Measurements from ENCODE around the gene ASB12.

The ASB12 gene

GRCh38 chrX:64198036-64198435, 32.4 kb downstream of the ASB12 start:
- H3K27me3 Mint-ChIP-seq: no peaks in the 10 kb centered on the region
- no peak overlapping the region for H3K27ac Mint-ChIP-seq (ENCODE audit: low read depth)
- DNase-seq (ENCODE audit: low spot score in 2 of 2) (no peak), ATAC-seq (replicated peaks; ENCODE audit: extremely low read depth, poor library complexity, severe bottlenecking) (no peak)
- H3K36me3 Mint-ChIP-seq (ENCODE audit: insufficient read depth): no peaks in the 10 kb centered on the region
- H3K4me1 Mint-ChIP-seq: peaks cover 5% of the 10 kb centered on the region
- H3K4me3 Mint-ChIP-seq: no peak overlapping the region
- H3K9me3 Mint-ChIP-seq: no peaks in the 10 kb centered on the region

GRCh38 chrX:64196606-64197005, 33.8 kb downstream of the ASB12 start:
- H3K27me3 Mint-ChIP-seq: no peaks in the 10 kb centered on the region
- ATAC-seq (replicated peaks; ENCODE audit: extremely low read depth, poor library complexity, severe bottlenecking) (no peak), DNase-seq (ENCODE audit: low spot score in 2 of 2) (no peak)
- no peaks in the 10 kb centered on the region for H3K4me1 Mint-ChIP-seq
- no peaks in the 10 kb centered on the region for H3K36me3 Mint-ChIP-seq (ENCODE audit: insufficient read depth)
- H3K4me3 Mint-ChIP-seq: no peak overlapping the region
- H3K27ac Mint-ChIP-seq (ENCODE audit: low read depth): no peak overlapping the region
- H3K9me3 Mint-ChIP-seq: no peaks in the 10 kb centered on the region

DNA sequence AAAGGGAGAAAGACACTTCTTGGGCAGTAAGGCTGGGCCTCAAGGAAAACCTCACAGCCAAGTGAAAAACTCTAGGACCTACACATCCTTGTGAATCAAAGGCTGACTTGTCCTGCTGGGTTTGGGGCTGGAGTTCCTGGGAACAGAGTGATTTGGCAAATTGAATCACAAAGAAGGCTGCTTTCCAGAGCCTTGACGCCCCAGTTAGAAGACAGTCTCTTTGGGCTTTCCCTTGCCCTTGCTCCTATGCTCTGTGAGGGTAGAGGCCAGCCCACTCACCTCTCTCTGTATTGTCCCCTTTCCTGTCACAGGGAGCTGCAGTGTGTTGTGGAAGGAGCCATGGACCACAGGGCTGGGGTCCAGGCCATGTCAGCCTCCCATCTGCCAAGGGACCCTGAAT, 34.5 kb downstream of the ASB12 start:
- no peak overlapping the region for H3K4me3 Mint-ChIP-seq
- H3K27ac Mint-ChIP-seq (ENCODE audit: low read depth): no peak overlapping the region
- no peaks in the 10 kb centered on the region for H3K4me1 Mint-ChIP-seq
- no peak for ATAC-seq (replicated peaks; ENCODE audit: extremely low read depth, poor library complexity, severe bottlenecking)
- no peak for DNase-seq (ENCODE audit: low spot score in 2 of 2)
- no peaks in the 10 kb centered on the region for H3K36me3 Mint-ChIP-seq (ENCODE audit: insufficient read depth)
- H3K27me3 Mint-ChIP-seq: no peaks in the 10 kb centered on the region
- H3K9me3 Mint-ChIP-seq: no peaks in the 10 kb centered on the region

GRCh38 chrX:64192673-64193072, 37.7 kb downstream of the ASB12 start:
- DNase-seq (ENCODE audit: low spot score in 2 of 2) (no peak), ATAC-seq (replicated peaks; ENCODE audit: extremely low read depth, poor library complexity, severe bottlenecking) (no peak)
- Mint-ChIP-seq H3K36me3 (ENCODE audit: insufficient read depth) (no peaks in the 10 kb centered on the region), H3K4me3 (no peak overlapping the region), H3K27ac (ENCODE audit: low read depth) (no peak overlapping the region), H3K9me3 (no peaks in the 10 kb centered on the region), H3K27me3 (no peaks in the 10 kb centered on the region), H3K4me1 (no peaks in the 10 kb centered on the region)

GRCh38 chrX:64192040-64192439, 38.4 kb downstream of the ASB12 start:
- Mint-ChIP-seq H3K4me1 (no peaks in the 10 kb centered on the region), H3K27ac (ENCODE audit: low read depth) (no peak overlapping the region), H3K36me3 (ENCODE audit: insufficient read depth) (peaks cover 2% of the 10 kb centered on the region), H3K9me3 (no peaks in the 10 kb centered on the region), H3K27me3 (no peaks in the 10 kb centered on the region), H3K4me3 (no peak overlapping the region)
- ATAC-seq (replicated peaks; ENCODE audit: extremely low read depth, poor library complexity, severe bottlenecking) (no peak), DNase-seq (ENCODE audit: low spot score in 2 of 2) (no peak)

DNA sequence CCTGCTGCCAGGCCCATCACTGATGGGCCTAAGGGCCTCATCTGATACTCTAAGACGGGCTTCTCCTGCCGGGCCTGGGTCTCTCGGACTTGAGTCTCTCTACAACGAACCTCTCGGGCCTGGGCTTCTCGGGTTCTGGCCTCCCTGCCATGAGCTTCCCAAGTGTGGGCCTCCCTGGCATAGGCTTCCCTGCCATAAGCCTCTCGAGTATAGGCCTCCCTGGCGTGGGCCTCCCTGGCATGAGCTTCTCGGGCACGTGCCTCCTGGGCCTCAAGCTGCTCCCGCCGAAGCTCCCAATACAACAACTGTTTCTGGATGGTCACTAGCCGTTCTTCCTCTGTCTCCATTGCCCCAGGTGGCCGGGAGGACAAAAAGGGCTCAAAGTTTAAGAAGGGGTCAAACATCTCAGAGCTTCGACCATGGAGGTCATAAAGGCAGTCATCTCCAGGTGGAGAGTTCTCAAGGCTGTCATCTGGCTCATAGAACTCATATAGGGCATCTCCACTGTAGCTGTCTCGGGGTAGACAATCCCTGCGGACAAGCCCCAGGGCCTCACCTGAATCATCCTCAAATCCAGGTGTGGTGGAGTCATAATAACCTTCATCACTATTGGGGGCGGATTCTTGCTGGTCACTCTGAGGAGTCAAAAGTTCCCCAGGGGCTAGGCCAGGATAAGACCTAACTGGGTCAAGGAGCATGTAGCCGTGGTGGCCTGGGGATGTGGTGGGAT, 39.0 kb downstream of the ASB12 start:
- Mint-ChIP-seq H3K27me3 (no peaks in the 10 kb centered on the region), H3K27ac (ENCODE audit: low read depth) (no peak overlapping the region), H3K4me1 (no peaks in the 10 kb centered on the region), H3K36me3 (ENCODE audit: insufficient read depth) (peaks cover 2% of the 10 kb centered on the region), H3K4me3 (no peak overlapping the region), H3K9me3 (no peaks in the 10 kb centered on the region)
- no peak for ATAC-seq (replicated peaks; ENCODE audit: extremely low read depth, poor library complexity, severe bottlenecking)
- no peak for DNase-seq (ENCODE audit: low spot score in 2 of 2)

GRCh38 chrX:64190136-64190740, 40.2 kb downstream of the ASB12 start:
- DNase-seq (ENCODE audit: low spot score in 2 of 2) (no peak), ATAC-seq (replicated peaks; ENCODE audit: extremely low read depth, poor library complexity, severe bottlenecking) (no peak)
- no peaks in the 10 kb centered on the region for H3K27me3 Mint-ChIP-seq
- no peaks in the 10 kb centered on the region for H3K9me3 Mint-ChIP-seq
- no peak overlapping the region for H3K4me3 Mint-ChIP-seq
- no peaks in the 10 kb centered on the region for H3K4me1 Mint-ChIP-seq
- H3K36me3 Mint-ChIP-seq (ENCODE audit: insufficient read depth): peaks cover 2% of the 10 kb centered on the region
- no peak overlapping the region for H3K27ac Mint-ChIP-seq (ENCODE audit: low read depth)

- DNase-seq (ENCODE audit: low spot score in 2 of 2) (no peak), ATAC-seq (replicated peaks; ENCODE audit: extremely low read depth, poor library complexity, severe bottlenecking) (no peak)
- H3K4me3 Mint-ChIP-seq: no peak overlapping the region
- H3K27me3 Mint-ChIP-seq: no peaks in the 10 kb centered on the region
- H3K36me3 Mint-ChIP-seq (ENCODE audit: insufficient read depth): peaks cover 2% of the 10 kb centered on the region
- no peaks in the 10 kb centered on the region for H3K9me3 Mint-ChIP-seq
- H3K27ac Mint-ChIP-seq (ENCODE audit: low read depth): no peak overlapping the region
- no peaks in the 10 kb centered on the region for H3K4me1 Mint-ChIP-seq
Observed at GRCh38 chrX:64188901-64189300, 41.5 kb downstream of the ASB12 start.

DNA sequence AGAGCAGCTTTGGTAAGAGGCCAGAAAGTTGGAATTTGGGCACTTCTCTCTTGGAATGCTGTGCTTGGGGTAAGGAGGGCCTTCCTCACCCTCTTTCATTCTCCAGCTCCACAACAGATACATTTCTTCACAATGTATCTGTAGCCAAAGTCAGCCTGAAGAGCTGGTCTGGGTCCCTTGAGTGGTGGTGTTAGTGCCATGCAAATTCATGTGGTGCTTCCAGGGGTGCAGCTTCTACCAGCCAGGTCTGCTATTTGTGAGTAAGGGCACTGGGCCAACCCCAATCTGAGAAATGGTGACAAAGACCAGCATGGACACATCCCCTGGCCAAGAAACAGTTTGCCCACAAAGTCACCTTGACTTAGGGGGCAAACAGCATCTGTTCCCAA, 42.7 kb downstream of the ASB12 start:
- DNase-seq (ENCODE audit: low spot score in 2 of 2) (no peak), ATAC-seq (replicated peaks; ENCODE audit: extremely low read depth, poor library complexity, severe bottlenecking) (no peak)
- no peaks in the 10 kb centered on the region for H3K9me3 Mint-ChIP-seq
- H3K27me3 Mint-ChIP-seq: no peaks in the 10 kb centered on the region
- no peak overlapping the region for H3K4me3 Mint-ChIP-seq
- no peak overlapping the region for H3K27ac Mint-ChIP-seq (ENCODE audit: low read depth)
- no peaks in the 10 kb centered on the region for H3K4me1 Mint-ChIP-seq
- peaks cover 2% of the 10 kb centered on the region for H3K36me3 Mint-ChIP-seq (ENCODE audit: insufficient read depth)

DNA sequence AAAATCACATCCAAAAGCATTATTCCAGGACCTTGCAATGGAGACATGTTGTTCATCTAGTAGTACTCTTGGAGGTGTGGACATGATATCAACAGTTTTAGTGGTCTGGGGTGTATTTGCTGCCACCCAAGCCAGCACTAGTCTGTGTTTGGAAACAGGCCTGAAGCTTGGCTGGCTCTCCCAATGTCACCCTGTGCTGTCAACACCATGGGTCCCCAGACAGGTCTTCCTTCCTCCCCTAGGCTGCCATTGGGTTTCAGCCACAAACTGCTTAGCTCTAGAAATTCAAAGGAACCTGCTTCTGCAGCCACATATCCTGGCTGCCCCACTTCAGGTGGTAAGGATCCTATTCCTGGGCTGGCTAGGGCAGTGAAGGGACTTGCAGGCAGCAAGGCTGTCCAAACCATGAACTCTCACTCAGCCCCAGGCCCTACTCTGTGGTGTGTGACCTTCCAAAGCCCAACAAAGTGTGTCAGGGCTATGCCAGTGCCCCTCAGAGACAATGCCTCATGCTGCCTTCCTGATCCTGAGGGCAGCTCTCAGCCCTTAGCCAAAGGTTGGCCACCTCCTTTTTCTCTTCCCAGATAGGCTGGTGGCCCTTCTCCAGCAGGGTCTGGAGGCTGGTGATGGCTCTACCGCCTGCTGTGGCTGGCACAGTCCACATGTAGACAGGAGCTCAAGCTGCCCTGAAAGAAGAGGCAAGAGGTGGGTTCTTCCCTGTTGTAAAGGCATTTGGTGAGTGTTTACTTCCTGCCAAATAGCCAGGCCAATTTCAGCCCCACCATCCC, 43.2 kb downstream of the ASB12 start:
- Mint-ChIP-seq H3K4me3 (no peak overlapping the region), H3K27me3 (no peaks in the 10 kb centered on the region), H3K27ac (ENCODE audit: low read depth) (no peak overlapping the region), H3K36me3 (ENCODE audit: insufficient read depth) (peaks cover 2% of the 10 kb centered on the region), H3K9me3 (no peaks in the 10 kb centered on the region), H3K4me1 (no peaks in the 10 kb centered on the region)
- ATAC-seq (replicated peaks; ENCODE audit: extremely low read depth, poor library complexity, severe bottlenecking): no peak
- DNase-seq (ENCODE audit: low spot score in 2 of 2): no peak

DNA sequence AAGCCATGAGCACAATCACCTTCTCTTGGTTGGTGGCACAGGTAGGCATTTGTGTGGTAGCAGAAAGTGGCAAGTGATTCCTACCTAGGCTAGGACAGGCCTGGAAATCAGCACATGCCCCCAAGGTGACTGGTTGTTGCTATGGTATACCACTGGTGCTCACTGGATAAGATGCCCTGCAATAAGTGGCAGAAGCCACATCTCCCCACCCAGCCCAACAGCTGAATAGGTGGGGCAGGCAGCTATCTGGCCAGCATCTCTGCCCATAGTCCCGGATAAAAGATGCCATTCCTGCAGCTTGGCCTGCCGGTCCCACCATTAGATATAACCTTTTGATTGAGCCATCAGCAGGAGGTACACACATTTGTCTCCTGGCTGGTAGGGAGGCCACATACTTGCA, 46.0 kb downstream of the ASB12 start:
- Mint-ChIP-seq H3K4me1 (no peaks in the 10 kb centered on the region), H3K27me3 (no peaks in the 10 kb centered on the region), H3K27ac (ENCODE audit: low read depth) (no peak overlapping the region), H3K4me3 (no peak overlapping the region), H3K36me3 (ENCODE audit: insufficient read depth) (peaks cover 2% of the 10 kb centered on the region), H3K9me3 (no peaks in the 10 kb centered on the region)
- DNase-seq (ENCODE audit: low spot score in 2 of 2) (no peak), ATAC-seq (replicated peaks; ENCODE audit: extremely low read depth, poor library complexity, severe bottlenecking) (no peak)

DNA sequence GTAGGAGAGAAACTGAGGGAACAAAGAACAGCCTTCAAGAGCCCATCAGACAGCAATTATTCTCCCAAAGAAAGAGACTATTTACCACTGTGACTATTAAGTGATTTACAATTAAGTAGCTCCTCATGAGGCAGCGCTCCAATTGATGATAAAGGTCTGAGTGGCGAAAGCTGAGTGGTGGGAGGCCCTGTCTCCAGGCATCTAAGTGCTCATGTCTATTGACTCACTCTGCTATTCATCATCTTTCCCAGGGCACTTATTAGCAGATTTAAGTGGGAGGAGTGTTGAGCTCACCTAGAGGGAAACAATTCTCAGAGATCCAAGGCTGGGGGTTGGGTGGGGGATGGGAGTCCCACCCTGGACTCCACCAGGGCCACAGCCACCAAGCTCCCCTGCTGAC, 48.2 kb downstream of the ASB12 start:
- Mint-ChIP-seq H3K27me3 (no peaks in the 10 kb centered on the region), H3K4me1 (no peaks in the 10 kb centered on the region), H3K9me3 (no peaks in the 10 kb centered on the region), H3K36me3 (ENCODE audit: insufficient read depth) (no peaks in the 10 kb centered on the region), H3K4me3 (no peak overlapping the region), H3K27ac (ENCODE audit: low read depth) (no peak overlapping the region)
- DNase-seq (ENCODE audit: low spot score in 2 of 2) (no peak), ATAC-seq (replicated peaks; ENCODE audit: extremely low read depth, poor library complexity, severe bottlenecking) (no peak)

- Mint-ChIP-seq H3K36me3 (ENCODE audit: insufficient read depth) (no peaks in the 10 kb centered on the region), H3K27me3 (no peaks in the 10 kb centered on the region), H3K27ac (ENCODE audit: low read depth) (no peak overlapping the region), H3K4me3 (no peak overlapping the region), H3K4me1 (no peaks in the 10 kb centered on the region), H3K9me3 (no peaks in the 10 kb centered on the region)
- ATAC-seq (replicated peaks; ENCODE audit: extremely low read depth, poor library complexity, severe bottlenecking): no peak
- no peak for DNase-seq (ENCODE audit: low spot score in 2 of 2)
Observed at GRCh38 chrX:64176876-64177275, 53.5 kb downstream of the ASB12 start.
